Fibroblast of lung (primary cell): Measurements from ENCODE around the gene ACBD4.

ENCODE experiments used
- CTCF ChIP-seq, 2 donors: IDR thresholded peaks in 1 of 2; conservative IDR thresholded peaks in 1 of 2; 1 replicate in 1 of 2; 2 replicates in 1 of 2; pipeline ENCODE4 v1.5.1; 2011 to 2012; ENCODE audit warnings: low read length in 2 of 2, control low read depth in 1 of 2, inconsistent platforms in 1 of 2, low read depth in 1 of 2, mild to moderate bottlenecking in 1 of 2
- EZH2 ChIP-seq: IDR thresholded peaks from 2 replicates; pipeline ENCODE4 v1.5.1; 2012; ENCODE audit warnings: low read length, control low read depth, mild to moderate bottlenecking; ENCODE audit errors: missing control alignments

GRCh38 chr17:45101883-45102811 is 33.3 kb upstream of the ACBD4 start:
- TF ChIP-seq EZH2, result no peak
- no peak for TF ChIP-seq CTCF (conservative IDR thresholded peaks at IDR 0.05 in 1 of 2, IDR thresholded peaks at IDR 0.05 in 1 of 2; ENCODE audit: low read depth in 1 of 2, low read length in 2 of 2)
